HG02678 (cell line): ENCODE measurements around the gene GPA33.
A peak's percentile ranks its signal among the peaks of the same experiment; 100 is the strongest.
"Not testable (repeated sequence)": the region's sequence is repeated elsewhere in the genome, so short reads cannot be mapped to it uniquely, and the experiment has no call there.

Source experiments
- ATAC-seq: cut with Tn5 transposase; IDR thresholded peaks from one replicate; pipeline ENCODE4 v1.9.1; 2021; ENCODE audit warnings: mild to moderate bottlenecking, moderate library complexity; ENCODE audit not compliant: unreplicated experiment

GPA33 gene

GRCh38 chr1:167059045-167059808 lies 30.9 kb downstream of the GPA33 start:
- ATAC-seq = no peak

- ATAC-seq = peak; percentile 59
Measured at GRCh38 chr1:167057241-167057688, 32.9 kb downstream of the GPA33 start.

GRCh38 chr1:167056529-167057231 lies 33.5 kb downstream of the GPA33 start:
- no peak for ATAC-seq

- ATAC-seq = no peak
Measured at GRCh38 chr1:167054946-167055630, 35.1 kb downstream of the GPA33 start.

GRCh38 chr1:167054531-167054930 lies 35.6 kb downstream of the GPA33 start:
- no peak for ATAC-seq

GRCh38 chr1:167052389-167052788 lies 37.8 kb downstream of the GPA33 start:
- no peak for ATAC-seq

GRCh38 chr1:167051907-167052306 lies 38.3 kb downstream of the GPA33 start:
- ATAC-seq = no peak

GRCh38 chr1:167043752-167044488 lies 46.3 kb downstream of the GPA33 start:
- peak; percentile 99 for ATAC-seq

GRCh38 chr1:167033646-167034045 lies 56.5 kb downstream of the GPA33 start:
- ATAC-seq = no peak

- not testable (repeated sequence) for ATAC-seq
Measured at GRCh38 chr1:167029553-167029952, 60.6 kb downstream of the GPA33 start.

GRCh38 chr1:167022384-167022783 lies 67.8 kb downstream of the GPA33 start:
- ATAC-seq = no peak

- no peak for ATAC-seq
Measured at GRCh38 chr1:167016100-167016750, 74.0 kb downstream of the GPA33 start.

GRCh38 chr1:167013108-167013929 lies 76.9 kb downstream of the GPA33 start:
- ATAC-seq = no peak

GRCh38 chr1:167012570-167012969 lies 77.6 kb downstream of the GPA33 start:
- no peak for ATAC-seq

- ATAC-seq = no peak
Measured at GRCh38 chr1:167011560-167012191, 78.5 kb downstream of the GPA33 start.

- ATAC-seq = no peak
Measured at GRCh38 chr1:167003711-167004110, 86.5 kb downstream of the GPA33 start.
